GM12878 (cell line): ENCODE data around the gene JAKMIP1. TPM values are rescaled to one million over a fixed set of nuclear protein-coding genes. Genes with fewer than 3 reads are reported as not detected.

Experiments
- ATAC-seq: fragments of 200-7000 bp; cut with Tn5 transposase; 3 replicates; pipeline ENCODE4 v1.9.1; 2020; ENCODE audit warnings: mild to moderate bottlenecking, moderate library complexity
- BruUV-seq: library from RNA; stranded (reverse); fragments of 400-500 nt; replicated peaks from 2 replicates; lab custom pipeline; 2021; lab: Mats Ljungman, UMichigan
- CTCF ChIA-PET: fragments of 300-600 bp; sonication (Branson Sonifier 250); formaldehyde crosslinking; extraction: SDS; loops from one replicate; lab custom pipeline; 2021; ENCODE audit warnings: inconsistent platforms; lab: Yijun Ruan, JAX
- POLR2A ChIA-PET: fragments of 350-600 bp; formaldehyde crosslinking; extraction: SDS; loops from one replicate; lab custom pipeline; 2021; ENCODE audit warnings: inconsistent platforms; lab: Charles Lee
- RAD21 ChIA-PET: fragments of 300-600 bp; sonication (Branson Sonifier 250); formaldehyde crosslinking; loops from one replicate; lab custom pipeline; 2023; ENCODE audit warnings: antibody characterized with exemption; ENCODE audit not compliant: unreplicated experiment; lab: Charles Lee
- SMC1A ChIA-PET: fragments of 300-600 bp; sonication (Branson Sonifier 250); formaldehyde crosslinking; loops from one replicate; lab custom pipeline; 2023; ENCODE audit not compliant: unreplicated experiment, uncharacterized antibody; lab: Charles Lee
- DNase-seq: peaks from one replicate; pipeline ENCODE4 v3.0.0-alpha.2; 2011; ENCODE audit warnings: low read depth, low spot score
- FAIRE-seq: peaks from 3 replicates; lab custom pipeline; 2011; peaks lifted over from hg19 to GRCh38; lab: Jason Lieb, UNC
- H2AFZ ChIP-seq: 2 replicates; pipeline ENCODE4 v1.6.0; 2011; ENCODE audit warnings: low read depth, low read length, control low read depth; ENCODE audit not compliant: control insufficient read depth
- H3K27ac ChIP-seq: 2 replicates; pipeline ENCODE4 v1.5.1; 2011; ENCODE audit warnings: control low read depth; ENCODE audit not compliant: control insufficient read depth, insufficient read depth
- H3K27me3 ChIP-seq, 2 experiments: replicated peaks in 1 of 2; 2 replicates each; pipeline versions ENCODE4 v1.6.0 to v1.6.1; 2011; ENCODE audit warnings: low read length in 1 of 2; ENCODE audit not compliant: control insufficient read depth in 2 of 2, insufficient read depth in 2 of 2
- H3K36me3 ChIP-seq, 2 experiments: 2 replicates each; pipeline ENCODE4 v1.5.1; 2011; ENCODE audit warnings: low read length in 1 of 2; ENCODE audit not compliant: control insufficient read depth in 2 of 2, insufficient read depth in 2 of 2
- H3K4me1 ChIP-seq: 2 replicates; pipeline ENCODE4 v1.6.1; 2011; ENCODE audit warnings: mild to moderate bottlenecking, low read length, moderate library complexity, mixed read lengths; ENCODE audit not compliant: control insufficient read depth, insufficient read depth
- H3K4me2 ChIP-seq: 2 replicates; pipeline ENCODE4 v1.6.0; 2011; ENCODE audit warnings: control low read depth; ENCODE audit not compliant: control insufficient read depth, insufficient read depth
- H3K4me3 ChIP-seq: fragments of 200-600 bp; sonication (generic); 2 replicates; pipeline ENCODE4 v1.5.1; 2016
- H3K79me2 ChIP-seq: 2 replicates; pipeline ENCODE4 v1.6.0; 2011; ENCODE audit warnings: low read length; ENCODE audit not compliant: control insufficient read depth, insufficient read depth
- H3K9ac ChIP-seq: 2 replicates; pipeline ENCODE4 v1.8.0; 2011; ENCODE audit warnings: low read length, control low read depth, mixed read lengths; ENCODE audit not compliant: control insufficient read depth, insufficient read depth
- H3K9me3 ChIP-seq: replicated peaks from 3 replicates; pipeline ENCODE4 v1.5.1; 2011; ENCODE audit warnings: mild to moderate bottlenecking, low read length; ENCODE audit not compliant: control insufficient read depth, insufficient read depth
- H4K20me1 ChIP-seq: 2 replicates; pipeline ENCODE4 v1.6.0; 2011; ENCODE audit not compliant: control insufficient read depth, insufficient read depth
- BCL3 ChIP-seq: IDR thresholded peaks from 2 replicates; pipeline ENCODE4 v1.6.1; 2011; ENCODE audit warnings: borderline replicate concordance, low read depth, mild to moderate bottlenecking, moderate library complexity, low read length; ENCODE audit not compliant: insufficient read depth, poor library complexity, severe bottlenecking
- CUX1 ChIP-seq: IDR thresholded peaks from 2 replicates; pipeline ENCODE4 v1.6.1; 2012; ENCODE audit warnings: improper control_type of control experiment, low read depth, low read length; ENCODE audit not compliant: insufficient replicate concordance
- E2F8 ChIP-seq: fragments of 450-650 bp; IDR thresholded peaks from 2 replicates; pipeline ENCODE4 v1.6.1; 2018; ENCODE audit warnings: mild to moderate bottlenecking, low read depth, moderate library complexity; ENCODE audit not compliant: partially characterized antibody
- ELK1 ChIP-seq: IDR thresholded peaks from 2 replicates; pipeline ENCODE4 v1.6.1; 2012; ENCODE audit warnings: low read depth, low read length, improper control_type of control experiment
- SMAD1 ChIP-seq: fragments of 450-650 bp; IDR thresholded peaks from 2 replicates; pipeline ENCODE4 v1.6.1; 2018; ENCODE audit warnings: mild to moderate bottlenecking, low read depth; ENCODE audit not compliant: partially characterized antibody
- SREBF2 ChIP-seq: IDR thresholded peaks from 2 replicates; pipeline ENCODE4 v1.6.1; 2012; ENCODE audit warnings: mild to moderate bottlenecking, low read length
- WRNIP1 ChIP-seq: IDR thresholded peaks from 2 replicates; pipeline ENCODE4 v1.6.1; 2011; ENCODE audit warnings: low read depth, low read length, improper control_type of control experiment, borderline replicate concordance
- WGBS: methylation state at CpG from one replicate; pipeline ENCODE4 v1.1.6; 2016; ENCODE audit warnings: low lambda C conversion rate; ENCODE audit not compliant: insufficient replicate concordance, insufficient coverage; ENCODE audit errors: missing lambda C conversion rate; 5-methylcytosine and 5-hydroxymethylcytosine counted together
- in situ Hi-C: fragments of 300-500 bp; cut with MboI; formaldehyde crosslinking; loops from 9 replicates; pipeline ENCODE4 v1.14.3; 2018; ENCODE audit warnings: mixed read lengths
- intact Hi-C: fragments of 100-400 bp; cut with micrococcal nuclease; formaldehyde crosslinking; loops from one replicate; pipeline ENCODE4 v1.14.2; 2022; ENCODE audit not compliant: unreplicated experiment
- polyA plus RNA-seq, 11 experiments: library from polyadenylated mRNA; depleted of rRNA in 4 of 11; unstranded in 6 of 11; stranded (reverse) in 5 of 11; fragments of >200 nt; fragmentation: Nextera tagmentation in 4 of 11; fragmentation: Illumina TruSeq in 1 of 11; extraction: Ambion mirVana in 4 of 11; extraction: Trizol in 1 of 11; gene quantifications; 1 replicate in 1 of 11; 2 replicates in 10 of 11; pipeline versions ENCODE4 v1.2.1 to v1.2.3, GENCODE V29; 2011 to 2016; ENCODE audit warnings: inconsistent platforms in 2 of 11, missing spikeins in 2 of 11, low read depth in 1 of 11
- total RNA-seq, 4 experiments: library from RNA; depleted of rRNA in 3 of 4; stranded (reverse); fragments of >200 nt in 3 of 4; fragmentation: Illumina TruSeq in 1 of 4; extraction: Trizol in 1 of 4; gene quantifications; 2 replicates each; pipeline versions ENCODE4 v1.2.1 to v1.2.3, GENCODE V29; 2013 to 2021

The JAKMIP1 gene
- total and polyA plus RNA-seq, 10 of the 15 experiments (the other 5 are each of a cell fraction or from before 2014, with no cell fraction given) = 0.52 to 16.7 (median 12.3) TPM

GRCh38 chr4:6235012-6235411 lies 34.7 kb upstream of the JAKMIP1 start:
- ChIA-PET CTCF (interaction anchor here (1.0 kb wide), 1 partner anchor 15 kb away, joined by 3 read pairs; no protein-coding TSS in a partner anchor), RAD21 (no interaction called here), SMC1A (no interaction called here), POLR2A (no interaction called here)
- H3K9me3 ChIP-seq = no peaks in the 10 kb centered on the region
- no peak overlapping the region for H3K4me2 ChIP-seq
- TF ChIP-seq SMAD1 = no peak
- TF ChIP-seq ELK1 = no peak
- TF ChIP-seq SREBF2 = no peak
- TF ChIP-seq E2F8 = no peak
- no peak for TF ChIP-seq WRNIP1
- no peak for TF ChIP-seq CUX1
- TF ChIP-seq BCL3 = no peak
- FAIRE-seq = no peak
- no peaks in the 10 kb centered on the region; a peak in 1 of 4 replicates for H3K27me3 ChIP-seq
- no peak overlapping the region for H3K4me3 ChIP-seq
- in situ Hi-C loops (no loop called here), intact Hi-C loops (no loop called here)
- H3K36me3 ChIP-seq = no peaks in the 10 kb centered on the region
- H3K79me2 ChIP-seq = no peaks in the 10 kb centered on the region
- ATAC-seq = no peak
- DNase-seq = no peak
- WGBS = 15% methylated on average over 7 of the region's 7 CpGs
- no peaks in the 10 kb centered on the region for H3K4me1 ChIP-seq
- BruUV-seq = no TSS peak
- no peaks in the 10 kb centered on the region for H4K20me1 ChIP-seq
- no peak overlapping the region for H3K27ac ChIP-seq
- no peak overlapping the region for H3K9ac ChIP-seq
- no peak overlapping the region for H2AFZ ChIP-seq
